Astrocyte of the spinal cord (primary cell): Measurements from ENCODE around the gene COL8A1.
A peak's percentile ranks its signal among the peaks of the same experiment; 100 is the strongest.

Experiments used
- DNase-seq: peaks from one replicate; pipeline ENCODE4 v3.0.0; 2011; ENCODE audit warnings: low read depth, low spot score
- H3K4me3 ChIP-seq: 2 replicates; pipeline ENCODE4 v1.5.1; 2011; ENCODE audit warnings: low read depth, mild to moderate bottlenecking, low read length, moderate library complexity
- in situ Hi-C: cut with HindIII; loops from 2 replicates; pipeline ENCODE4 v1.10.0; 2017; ENCODE audit warnings: low sequenced_read_pairs
- TF ChIP-seq, protein P1 (sequence below): IDR thresholded peaks from 2 replicates; pipeline ENCODE4 v1.5.1; 2012; ENCODE audit warnings: low read depth, mild to moderate bottlenecking, low read length, inconsistent platforms

Gene COL8A1

DNA sequence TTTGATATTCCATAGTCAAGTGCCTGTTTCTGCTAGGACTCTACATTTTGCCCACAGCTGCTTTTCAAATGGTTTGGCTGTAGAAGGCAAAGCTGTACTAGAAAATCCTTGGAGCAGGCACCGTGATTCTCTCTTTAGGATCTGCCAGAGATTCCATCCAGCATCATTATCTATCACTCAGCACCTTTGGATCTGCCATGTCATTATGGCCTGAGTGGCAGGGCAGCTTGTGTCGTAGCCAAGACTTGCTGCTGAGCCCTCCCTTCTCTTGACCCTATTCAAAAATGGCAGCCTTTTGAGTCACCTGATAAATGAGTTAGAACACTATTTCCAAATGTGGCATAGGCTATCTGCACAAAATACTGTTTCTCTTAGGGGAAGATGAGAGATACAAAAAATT lies 171.2 kb downstream of the COL8A1 start:
- no peak for DNase-seq
- TF ChIP-seq, protein P1, sequence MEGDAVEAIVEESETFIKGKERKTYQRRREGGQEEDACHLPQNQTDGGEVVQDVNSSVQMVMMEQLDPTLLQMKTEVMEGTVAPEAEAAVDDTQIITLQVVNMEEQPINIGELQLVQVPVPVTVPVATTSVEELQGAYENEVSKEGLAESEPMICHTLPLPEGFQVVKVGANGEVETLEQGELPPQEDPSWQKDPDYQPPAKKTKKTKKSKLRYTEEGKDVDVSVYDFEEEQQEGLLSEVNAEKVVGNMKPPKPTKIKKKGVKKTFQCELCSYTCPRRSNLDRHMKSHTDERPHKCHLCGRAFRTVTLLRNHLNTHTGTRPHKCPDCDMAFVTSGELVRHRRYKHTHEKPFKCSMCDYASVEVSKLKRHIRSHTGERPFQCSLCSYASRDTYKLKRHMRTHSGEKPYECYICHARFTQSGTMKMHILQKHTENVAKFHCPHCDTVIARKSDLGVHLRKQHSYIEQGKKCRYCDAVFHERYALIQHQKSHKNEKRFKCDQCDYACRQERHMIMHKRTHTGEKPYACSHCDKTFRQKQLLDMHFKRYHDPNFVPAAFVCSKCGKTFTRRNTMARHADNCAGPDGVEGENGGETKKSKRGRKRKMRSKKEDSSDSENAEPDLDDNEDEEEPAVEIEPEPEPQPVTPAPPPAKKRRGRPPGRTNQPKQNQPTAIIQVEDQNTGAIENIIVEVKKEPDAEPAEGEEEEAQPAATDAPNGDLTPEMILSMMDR, result no peak
- in situ Hi-C loops, result no loop called here
- H3K4me3 ChIP-seq, result no peak overlapping the region

DNA sequence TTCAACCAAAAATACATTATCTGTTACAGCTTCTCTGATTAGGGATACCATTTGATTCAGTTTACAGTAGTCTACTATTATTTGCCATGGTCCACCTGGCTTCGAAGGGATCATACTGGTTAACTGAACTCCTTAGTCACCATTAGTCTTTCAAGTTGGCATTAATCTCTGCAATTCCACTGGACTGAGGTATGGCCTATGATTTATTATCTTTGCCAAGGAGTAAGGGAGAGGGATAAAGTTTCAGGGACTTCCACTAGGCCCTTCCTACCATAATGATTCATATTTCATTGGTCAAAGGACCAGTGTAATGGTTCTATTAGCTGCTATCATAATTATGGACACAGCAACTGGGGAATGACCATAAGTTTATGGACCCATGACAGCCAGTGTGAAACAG lies 172.0 kb downstream of the COL8A1 start:
- TF ChIP-seq, protein P1, result no peak
- in situ Hi-C loops, result no loop called here
- DNase-seq, result no peak
- H3K4me3 ChIP-seq, result no peak overlapping the region

DNA sequence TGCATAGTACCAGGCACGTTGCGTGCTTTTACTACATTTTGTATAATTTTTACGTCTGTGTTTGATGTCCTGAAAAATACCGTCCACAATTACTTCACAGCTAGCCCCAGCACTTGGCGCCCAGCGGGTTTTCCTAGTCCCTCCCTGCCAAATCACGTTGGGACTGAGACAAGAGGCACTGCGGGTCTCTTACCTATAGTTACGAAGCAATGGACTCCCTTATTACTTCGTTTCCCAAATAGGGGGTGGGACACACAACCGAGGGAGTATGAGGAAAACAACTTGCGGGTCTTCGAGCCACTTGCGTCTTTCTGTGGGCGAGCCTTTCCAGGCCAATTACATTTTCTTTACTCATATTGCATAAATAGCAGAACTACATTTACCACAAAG lies 178.6 kb downstream of the COL8A1 start:
- DNase-seq, result no peak
- TF ChIP-seq, protein P1, result no peak
- H3K4me3 ChIP-seq, result peak overlapping the region; percentile 78
- in situ Hi-C loops, result no loop called here

DNA sequence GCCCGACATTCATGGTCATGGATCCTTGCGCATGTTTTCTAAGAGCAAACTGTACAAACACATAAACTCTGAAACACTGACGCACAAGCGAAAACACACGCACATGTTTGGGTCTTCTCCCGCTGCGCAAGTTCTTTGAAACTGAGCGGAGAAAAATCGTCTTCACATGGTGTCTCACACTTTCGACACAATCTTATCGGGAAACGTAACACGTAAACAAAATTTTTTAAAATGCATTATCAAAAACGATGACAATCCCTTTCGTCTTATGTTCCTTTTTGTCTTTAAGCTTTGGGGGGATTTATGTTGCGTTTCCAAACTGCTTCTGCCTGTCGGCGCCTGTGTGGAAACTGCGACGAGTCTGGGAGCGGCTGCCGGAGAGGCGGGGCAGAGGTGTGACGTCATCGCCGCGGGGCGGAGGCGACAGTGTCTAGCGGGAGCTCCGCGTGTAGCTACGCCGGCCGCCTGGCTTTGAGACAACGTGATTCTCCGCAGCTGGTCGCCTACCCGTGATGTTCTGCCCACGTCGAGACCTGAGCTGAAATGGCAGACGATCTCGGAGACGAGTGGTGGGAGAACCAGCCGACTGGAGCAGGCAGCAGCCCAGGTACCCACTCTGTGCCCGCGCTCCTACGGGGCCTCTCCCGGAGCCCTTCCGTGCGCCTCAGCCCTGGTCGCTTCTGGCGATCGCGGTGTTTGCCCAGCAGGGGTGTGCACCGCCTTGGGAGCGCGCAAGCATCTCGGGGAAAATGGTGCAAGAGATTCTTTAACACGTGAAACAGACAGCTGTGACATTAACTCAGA lies 179.2 kb downstream of the COL8A1 start, which contains the start of gene CMSS1:
Gene CMSS1, plus strand, starts transcription at position 426 of the 804 bp plus-strand sequence.
- TF ChIP-seq, protein P1, result peak; percentile 13
- H3K4me3 ChIP-seq, result peak within 1 kb of the TSS; percentile 78
- in situ Hi-C loops, result no loop called here
- peak; percentile 96 for DNase-seq

DNA sequence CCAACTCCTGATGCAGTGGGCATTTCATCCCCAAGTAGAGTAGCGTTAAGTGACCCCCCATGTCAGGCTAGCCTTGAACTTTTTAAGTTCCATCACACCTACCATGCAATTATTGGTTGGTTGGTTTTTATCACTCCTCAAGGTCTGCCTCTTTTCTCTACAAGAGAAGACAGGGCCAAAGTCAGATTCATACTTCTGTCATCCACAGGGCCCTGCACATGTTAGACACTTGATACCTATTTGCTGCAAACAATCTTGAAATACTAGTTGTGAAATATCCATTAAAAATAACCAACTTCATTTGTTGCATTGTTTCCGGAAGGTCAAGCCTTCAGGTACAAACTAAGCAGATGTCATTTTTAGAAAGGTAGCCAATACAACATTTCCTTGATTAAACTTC lies 180.4 kb downstream of the COL8A1 start:
- in situ Hi-C loops, result no loop called here
- TF ChIP-seq, protein P1, result no peak
- DNase-seq, result no peak
- no peak overlapping the region for H3K4me3 ChIP-seq

DNA sequence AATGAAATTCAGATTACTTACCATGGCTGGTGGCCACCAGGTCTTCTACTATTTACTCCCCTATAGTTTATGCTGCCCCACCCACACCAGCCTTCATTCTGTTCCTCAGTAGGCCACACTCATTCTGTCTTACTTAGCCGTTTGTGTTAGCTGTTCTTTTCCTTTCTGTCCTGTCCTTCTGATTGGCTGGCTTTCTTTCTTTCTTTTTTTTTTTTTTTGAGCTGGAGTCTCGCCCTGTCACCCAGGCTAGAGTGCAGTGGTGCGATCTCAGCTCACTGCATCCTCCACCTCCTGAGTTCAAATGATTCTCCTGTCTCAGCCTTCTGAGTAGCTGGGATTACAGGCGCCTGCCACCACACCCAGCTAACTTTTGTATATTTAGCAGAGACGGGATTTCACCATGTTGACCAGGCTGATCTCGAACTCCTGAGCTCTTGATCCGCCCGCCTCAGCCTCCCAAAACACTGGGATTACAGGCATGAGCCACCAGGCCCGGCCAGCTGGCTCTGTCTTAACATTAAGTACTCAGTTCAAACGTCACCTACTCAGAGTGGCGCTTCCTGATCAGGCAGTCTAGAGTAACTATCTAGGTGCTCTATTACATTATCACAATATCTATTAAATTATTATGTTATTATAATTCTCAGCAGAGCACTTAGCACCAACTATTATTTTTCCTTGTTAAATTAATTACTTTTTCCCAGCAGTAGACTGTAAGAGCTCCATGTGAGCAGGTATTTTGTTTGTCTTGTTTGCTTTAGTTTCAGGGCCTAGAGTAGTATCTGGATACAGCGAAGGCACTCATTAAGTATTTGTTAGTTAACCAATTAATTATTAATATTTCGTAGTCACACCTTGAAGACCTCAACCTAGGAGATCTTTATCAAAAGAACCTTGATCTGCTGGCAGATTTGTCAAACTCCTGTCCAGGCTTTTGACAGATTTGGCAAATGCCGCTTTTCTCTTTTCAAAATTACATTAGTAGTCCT lies 185.6 kb downstream of the COL8A1 start:
- in situ Hi-C loops, result no loop called here

More for the DNA sequence above, 185.6 kb downstream of the COL8A1 start:
- no peak for DNase-seq
- TF ChIP-seq, protein P1, result no peak
- no peak overlapping the region for H3K4me3 ChIP-seq
